Endometrial microvascular endothelial cells (primary cell): ENCODE data around the gene SLIT3. TPM values are rescaled to one million over a fixed set of nuclear protein-coding genes. Genes with fewer than 3 reads are reported as not detected.

Experiments used
- in situ Hi-C: cut with HindIII; loops from 2 replicates; pipeline ENCODE4 v1.10.0; 2017; ENCODE audit warnings: low sequenced_read_pairs, low pct_unique_long_range_greater_than_20kb; ENCODE audit errors: inconsistent ontology term
- total RNA-seq: library from RNA; depleted of rRNA; stranded (reverse); fragments of >200 nt; gene quantifications from one replicate; pipeline ENCODE4 v1.2.3, GENCODE V29; 2015; ENCODE audit errors: inconsistent ontology term

The SLIT3 gene
- total RNA-seq, 1 donor from 2014 or later = under 0.01 TPM

- in situ Hi-C loops = no loop called here
Observed at GRCh38 chr5:168943091-168943884, 357.7 kb downstream of the SLIT3 start.

- in situ Hi-C loops = no loop called here
Observed at GRCh38 chr5:168941901-168942300, 359.0 kb downstream of the SLIT3 start.

DNA sequence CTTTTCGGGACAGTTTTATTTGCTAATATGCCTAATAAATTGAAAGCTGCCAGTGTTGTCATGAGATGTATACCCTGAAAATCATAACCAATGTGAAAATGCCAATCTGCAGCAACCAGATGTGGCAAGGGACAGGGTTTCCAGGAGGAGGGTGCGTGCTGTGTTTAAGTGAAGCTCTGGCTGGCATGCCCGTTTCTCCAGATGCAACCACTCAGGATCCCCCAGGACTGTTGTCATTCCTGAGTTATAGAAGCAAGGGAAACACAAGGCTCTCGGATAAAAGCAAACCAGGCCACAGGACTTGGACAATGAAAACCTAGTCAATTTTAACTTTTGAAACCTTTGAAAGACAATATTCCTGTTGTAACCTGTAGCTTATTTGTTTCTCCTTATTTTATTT is 360.2 kb downstream of the SLIT3 start:
- in situ Hi-C loops = no loop called here

GRCh38 chr5:168939887-168940544 is 360.9 kb downstream of the SLIT3 start:
- in situ Hi-C loops = no loop called here

DNA sequence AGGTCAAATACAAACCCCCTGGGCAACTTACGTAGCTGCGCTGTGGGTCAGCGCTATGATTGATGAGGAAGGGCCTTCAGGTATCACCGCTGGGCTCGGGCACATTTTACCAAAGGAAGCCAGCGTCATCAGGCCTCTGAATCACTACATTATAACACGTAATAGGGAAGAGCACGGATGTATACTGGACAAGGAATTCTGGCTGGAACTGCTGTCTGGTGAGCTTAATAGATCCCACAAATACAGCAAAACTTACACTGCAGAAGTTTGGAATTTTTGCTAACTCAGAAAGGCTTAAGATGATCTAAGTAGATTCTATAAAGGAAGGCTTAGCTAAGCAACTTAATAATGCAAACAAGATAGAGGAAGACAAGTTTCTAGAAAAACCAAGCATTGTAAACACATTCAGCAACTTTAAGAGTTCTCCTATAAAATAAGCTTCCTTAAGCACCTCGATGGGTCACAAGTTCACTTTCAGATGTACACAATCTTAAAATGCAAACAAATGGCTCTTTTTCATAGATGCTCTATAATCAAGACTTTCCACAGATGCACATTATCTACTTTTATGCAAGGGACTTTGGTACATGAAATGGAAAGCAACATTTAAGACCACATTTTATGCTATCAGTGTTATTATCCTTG is 361.7 kb downstream of the SLIT3 start:
- in situ Hi-C loops = no loop called here

DNA sequence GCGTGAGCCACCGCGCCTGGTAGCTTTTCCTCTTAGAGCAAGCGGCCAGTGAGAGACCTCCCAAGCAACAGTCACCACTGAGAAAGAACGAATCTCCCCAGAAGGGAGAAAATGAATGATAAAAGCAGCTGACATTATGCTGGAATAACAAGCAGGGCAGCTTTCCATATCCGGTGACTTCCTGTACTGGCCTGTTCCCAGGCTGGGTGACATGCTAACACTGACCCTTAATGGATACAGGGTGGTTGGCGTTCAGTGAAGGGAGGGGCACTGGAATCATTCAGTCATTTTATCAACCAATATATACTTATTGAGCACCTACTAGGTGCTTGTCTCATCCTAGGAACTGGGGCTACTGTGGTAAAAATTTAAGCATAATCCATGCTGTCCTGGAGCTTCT is 364.4 kb downstream of the SLIT3 start:
- in situ Hi-C loops = no loop called here

DNA sequence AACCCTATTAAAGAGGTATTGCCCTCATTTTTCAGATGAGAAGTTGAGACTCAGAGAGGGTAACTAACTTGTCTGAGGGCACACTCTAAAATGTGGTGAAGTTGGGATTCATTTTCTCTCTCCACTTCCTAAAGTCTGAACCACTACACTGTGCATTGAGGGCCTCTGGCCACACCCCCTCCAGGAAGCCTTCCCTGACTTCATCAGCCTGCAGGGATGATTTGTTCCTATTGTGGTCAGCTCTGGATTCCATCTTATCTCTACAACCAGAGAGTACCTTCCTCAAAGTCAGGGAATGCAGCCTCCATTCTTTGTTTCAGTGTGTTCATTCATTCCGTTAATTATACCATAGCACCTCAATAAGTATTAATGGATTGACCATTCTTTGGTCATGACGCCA is 365.8 kb downstream of the SLIT3 start:
- in situ Hi-C loops = no loop called here

DNA sequence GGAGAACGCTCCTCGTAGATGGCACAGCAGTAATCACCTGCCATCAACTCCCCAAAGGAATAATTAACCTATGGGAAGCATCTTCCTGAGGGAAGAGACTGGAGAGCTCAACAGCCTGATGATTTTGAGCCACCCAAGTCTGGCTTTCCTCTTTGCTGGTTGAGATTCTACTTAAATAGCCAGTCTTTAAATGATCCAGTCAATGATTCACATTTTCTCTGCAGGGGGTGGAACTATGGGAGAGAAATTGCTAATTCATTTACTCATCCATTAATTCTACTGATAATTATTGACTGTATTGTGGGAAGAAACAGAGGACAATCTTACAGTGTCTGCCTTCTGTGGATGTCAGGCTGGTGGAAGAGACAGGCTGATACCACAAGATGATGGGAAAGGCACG is 366.8 kb downstream of the SLIT3 start:
- in situ Hi-C loops = no loop called here

DNA sequence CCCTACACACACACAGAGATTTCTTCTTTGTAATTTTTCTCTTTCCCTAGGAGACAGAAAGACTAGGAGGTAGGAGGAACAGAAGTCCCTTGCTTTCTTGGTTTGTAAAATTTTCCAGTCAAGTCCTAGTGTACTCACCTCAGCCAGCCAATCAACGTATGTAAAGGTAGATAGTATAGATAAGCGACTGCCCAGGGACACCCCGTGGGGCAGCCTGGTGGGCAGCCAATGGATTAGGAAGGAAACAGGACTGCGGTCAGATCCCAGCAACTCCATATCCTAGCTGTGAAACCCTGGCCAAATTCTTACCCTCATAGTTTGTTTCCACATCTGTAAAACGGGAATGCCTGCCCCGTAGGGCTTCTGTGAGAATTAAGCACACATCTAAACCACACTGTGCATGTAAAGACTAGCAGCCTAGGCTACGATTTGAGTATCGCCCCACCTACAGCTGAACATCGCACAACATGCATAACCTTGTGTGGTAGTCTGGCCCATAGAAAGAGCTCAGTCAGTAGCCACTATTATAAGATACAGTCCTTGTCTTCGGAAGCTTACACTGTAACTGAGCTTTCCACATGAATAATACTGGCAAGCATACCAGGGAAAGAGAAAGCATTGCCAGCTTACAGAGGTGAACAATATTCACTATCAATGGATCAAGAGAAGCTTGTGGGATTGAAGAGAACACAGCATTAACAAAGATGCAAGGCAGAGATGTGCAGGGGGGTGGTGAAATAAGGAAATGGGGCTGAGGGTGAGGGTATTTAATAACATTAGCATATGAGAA is 368.3 kb downstream of the SLIT3 start:
- in situ Hi-C loops = no loop called here

DNA sequence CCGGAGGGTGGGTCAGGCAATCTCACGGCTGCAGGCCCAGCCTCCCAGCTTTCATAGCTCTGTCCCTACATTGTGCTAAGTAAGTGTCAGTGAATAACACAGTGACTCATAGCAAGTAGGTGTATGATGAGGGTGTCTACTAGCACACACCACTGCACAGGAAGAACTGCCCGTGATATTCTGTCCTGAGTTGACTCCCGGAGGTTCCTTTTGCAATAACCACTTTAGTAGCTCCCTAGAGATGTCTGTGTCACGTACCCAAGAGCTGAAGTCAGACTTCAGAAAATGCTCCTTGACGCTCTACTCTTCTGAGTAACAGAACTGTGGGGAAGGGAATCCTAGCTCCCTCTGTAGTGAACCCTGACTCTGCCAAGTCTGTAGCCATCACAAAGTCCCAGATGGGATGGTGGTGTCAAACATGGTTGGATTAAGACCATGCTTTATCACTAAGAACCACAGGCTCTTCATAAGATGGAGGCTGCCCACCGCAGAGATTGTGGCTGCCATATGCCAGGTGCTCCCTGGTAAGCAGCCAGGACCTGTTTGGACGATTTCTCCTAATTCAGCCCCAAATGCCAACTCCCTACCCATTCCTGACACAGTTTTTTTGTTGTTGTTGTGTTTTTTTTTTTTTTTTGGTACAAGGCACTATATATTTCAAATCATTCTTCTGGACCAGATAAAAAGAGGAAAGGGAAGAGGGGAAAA is 369.1 kb downstream of the SLIT3 start:
- in situ Hi-C loops = no loop called here

- in situ Hi-C loops = no loop called here
Observed at GRCh38 chr5:168929656-168930055, 371.3 kb downstream of the SLIT3 start.

DNA sequence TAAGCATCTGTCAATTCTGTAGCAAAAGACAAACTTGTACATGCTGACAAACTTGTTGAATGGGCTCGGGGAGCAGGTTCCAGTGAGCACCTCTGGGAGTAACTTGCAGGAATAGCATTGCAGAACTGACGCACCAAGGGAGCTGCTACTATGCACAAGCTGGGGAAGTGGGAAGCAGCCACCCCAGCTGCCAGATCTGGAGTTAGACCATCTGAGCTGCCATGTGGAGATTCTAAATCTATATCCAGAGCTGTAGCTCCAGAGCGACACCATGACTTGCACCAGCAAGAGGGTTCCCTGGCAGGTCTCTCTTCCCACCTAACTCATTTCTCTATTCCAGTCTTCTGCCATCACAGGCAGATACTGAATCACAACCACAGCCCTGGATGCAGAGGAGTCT is 375.8 kb downstream of the SLIT3 start:
- in situ Hi-C loops = no loop called here

GRCh38 chr5:168921147-168921866 is 379.6 kb downstream of the SLIT3 start:
- in situ Hi-C loops = no loop called here

- in situ Hi-C loops = no loop called here
Observed at GRCh38 chr5:168920019-168920810, 380.7 kb downstream of the SLIT3 start.

DNA sequence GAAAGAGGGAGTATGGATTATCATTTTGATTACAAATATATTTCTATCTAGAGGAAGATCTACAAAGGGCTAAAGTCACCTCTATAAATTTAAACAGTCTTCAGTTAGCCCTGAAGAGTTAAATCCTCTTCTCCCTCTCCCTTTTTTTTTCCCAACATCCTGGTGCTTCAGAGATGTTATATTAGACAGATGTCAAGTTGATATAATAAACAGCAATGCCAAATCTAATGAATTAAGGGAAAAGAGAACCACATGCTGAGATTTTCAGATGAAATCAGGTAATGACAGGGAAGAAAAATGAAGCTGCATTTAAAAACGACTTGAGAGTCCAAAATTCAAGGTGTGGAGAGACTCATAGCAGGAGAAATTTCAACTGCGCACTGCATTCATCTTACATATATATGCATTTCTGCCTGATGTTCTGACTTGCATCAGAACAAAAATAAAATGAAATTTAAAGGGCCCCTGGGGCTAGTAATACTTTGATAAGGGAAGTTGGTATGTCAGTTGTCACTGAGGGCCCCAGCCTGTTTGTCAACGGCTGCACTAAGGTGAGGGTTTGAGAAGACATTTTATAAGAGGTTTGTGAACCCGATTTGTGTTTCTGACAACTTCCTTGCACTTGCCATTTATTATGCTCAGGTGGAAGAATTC is 382.9 kb downstream of the SLIT3 start:
- in situ Hi-C loops = no loop called here

GRCh38 chr5:168916852-168917251 is 384.1 kb downstream of the SLIT3 start:
- in situ Hi-C loops = no loop called here

- in situ Hi-C loops = no loop called here
Observed at GRCh38 chr5:168916266-168916665, 384.7 kb downstream of the SLIT3 start.
